ENCODE results near the gene POU6F2.

Gene POU6F2

DNA sequence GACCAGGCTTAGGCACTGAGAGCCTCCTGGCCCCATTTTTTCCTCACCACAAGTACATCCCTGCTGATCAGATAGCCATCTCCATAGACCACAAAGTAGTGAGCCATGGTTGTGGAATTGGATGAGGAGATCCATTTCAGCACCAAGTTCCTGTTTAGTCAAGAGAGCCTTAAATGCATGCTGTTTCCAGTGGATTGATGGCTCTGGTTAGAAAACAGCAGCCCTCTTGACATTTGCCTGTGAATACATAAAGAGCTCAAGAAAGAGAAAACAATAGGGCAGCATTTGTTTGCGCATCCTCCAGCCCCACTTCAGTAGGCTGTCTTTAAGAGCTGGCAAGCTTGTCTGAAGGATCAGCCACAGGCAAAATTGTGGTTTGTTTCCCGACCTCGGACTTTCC, 251.2 kb downstream of the POU6F2 start:
- H3K4me3 ChIP-seq (ENCODE audit: low read length): no peak overlapping the region

DNA sequence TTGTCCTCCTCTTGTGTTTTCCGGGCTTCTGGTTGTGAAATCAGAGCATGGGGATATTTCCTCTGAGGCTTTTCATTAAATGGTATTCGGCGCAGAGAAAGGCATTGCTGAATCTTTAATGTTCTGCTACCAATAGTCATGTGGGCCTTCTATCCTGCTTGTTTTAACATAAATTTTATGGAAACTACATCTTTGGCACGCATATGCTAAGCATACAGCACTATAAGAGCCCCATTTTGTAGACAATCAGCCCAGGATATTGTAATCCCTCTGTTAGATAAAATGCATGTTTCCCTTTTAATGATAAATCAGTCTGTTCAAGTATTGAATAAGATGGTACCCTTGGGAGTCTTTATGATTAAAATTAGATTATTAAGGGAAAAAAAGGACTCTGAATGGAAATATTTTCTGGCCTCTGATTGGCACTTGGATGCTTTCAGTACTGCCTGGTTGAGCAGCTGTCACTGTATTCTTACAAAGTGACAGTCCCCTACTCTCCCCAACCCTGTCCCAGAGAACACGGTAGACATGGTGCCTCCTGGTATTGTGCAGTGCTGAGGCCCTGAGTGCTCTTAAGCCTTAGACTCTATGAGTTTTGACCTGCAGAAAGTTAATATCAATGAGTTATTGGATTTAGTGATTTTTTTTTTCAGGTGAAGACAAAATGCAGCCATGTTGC, 256.3 kb downstream of the POU6F2 start:
- Histone ChIP-seq H3K27me3 (ENCODE audit: control insufficient read depth, low read length) (no peaks in the 10 kb centered on the region), H3K4me1 (ENCODE audit: control insufficient read depth, low read length) (no peaks in the 10 kb centered on the region), H3K79me2 (ENCODE audit: control insufficient read depth, low read length) (no peaks in the 10 kb centered on the region), H3K9me2 (replicated peaks; ENCODE audit: control insufficient read depth, low read length) (no peaks in the 10 kb centered on the region), H4K20me1 (ENCODE audit: control insufficient read depth, insufficient read depth, low read depth, low read length) (no peaks in the 10 kb centered on the region), H3K4me2 (ENCODE audit: low read length) (no peak overlapping the region), H3F3A (ENCODE audit: control insufficient read depth, insufficient read depth) (no peaks in the 10 kb centered on the region), H3K36me3 (ENCODE audit: control insufficient read depth, low read length) (no peaks in the 10 kb centered on the region), H3K9me3 (ENCODE audit: control insufficient read depth, insufficient read depth, low read length) (no peaks in the 10 kb centered on the region), H3K27ac (ENCODE audit: low read depth, low read length) (no peak overlapping the region), H3K4me3 (ENCODE audit: low read length) (no peak overlapping the region)
- no peak for TF ChIP-seq EZH2phosphoT487 (IDR thresholded peaks at IDR 0.05; ENCODE audit: borderline replicate concordance, low read length)
- TF ChIP-seq, protein P1, sequence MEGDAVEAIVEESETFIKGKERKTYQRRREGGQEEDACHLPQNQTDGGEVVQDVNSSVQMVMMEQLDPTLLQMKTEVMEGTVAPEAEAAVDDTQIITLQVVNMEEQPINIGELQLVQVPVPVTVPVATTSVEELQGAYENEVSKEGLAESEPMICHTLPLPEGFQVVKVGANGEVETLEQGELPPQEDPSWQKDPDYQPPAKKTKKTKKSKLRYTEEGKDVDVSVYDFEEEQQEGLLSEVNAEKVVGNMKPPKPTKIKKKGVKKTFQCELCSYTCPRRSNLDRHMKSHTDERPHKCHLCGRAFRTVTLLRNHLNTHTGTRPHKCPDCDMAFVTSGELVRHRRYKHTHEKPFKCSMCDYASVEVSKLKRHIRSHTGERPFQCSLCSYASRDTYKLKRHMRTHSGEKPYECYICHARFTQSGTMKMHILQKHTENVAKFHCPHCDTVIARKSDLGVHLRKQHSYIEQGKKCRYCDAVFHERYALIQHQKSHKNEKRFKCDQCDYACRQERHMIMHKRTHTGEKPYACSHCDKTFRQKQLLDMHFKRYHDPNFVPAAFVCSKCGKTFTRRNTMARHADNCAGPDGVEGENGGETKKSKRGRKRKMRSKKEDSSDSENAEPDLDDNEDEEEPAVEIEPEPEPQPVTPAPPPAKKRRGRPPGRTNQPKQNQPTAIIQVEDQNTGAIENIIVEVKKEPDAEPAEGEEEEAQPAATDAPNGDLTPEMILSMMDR (IDR thresholded peaks at IDR 0.05; ENCODE audit: low read depth, low read length, poor library complexity, severe bottlenecking): no peak

More for the DNA sequence above, 251.2 kb downstream of the POU6F2 start:
- no peaks in the 10 kb centered on the region for H3K27me3 ChIP-seq (ENCODE audit: control insufficient read depth, low read length)
- H3K9me2 ChIP-seq (replicated peaks; ENCODE audit: control insufficient read depth, low read length): no peaks in the 10 kb centered on the region
- no peaks in the 10 kb centered on the region for H3K36me3 ChIP-seq (ENCODE audit: control insufficient read depth, low read length)
- H4K20me1 ChIP-seq (ENCODE audit: control insufficient read depth, insufficient read depth, low read depth, low read length): no peaks in the 10 kb centered on the region
- no peaks in the 10 kb centered on the region for H3F3A ChIP-seq (ENCODE audit: control insufficient read depth, insufficient read depth)
- no peak overlapping the region for H3K27ac ChIP-seq (ENCODE audit: low read depth, low read length)
- H3K4me1 ChIP-seq (ENCODE audit: control insufficient read depth, low read length): no peaks in the 10 kb centered on the region
- H3K4me2 ChIP-seq (ENCODE audit: low read length): no peak overlapping the region
- H3K79me2 ChIP-seq (ENCODE audit: control insufficient read depth, low read length): no peaks in the 10 kb centered on the region
- H3K9me3 ChIP-seq (ENCODE audit: control insufficient read depth, insufficient read depth, low read length): no peaks in the 10 kb centered on the region
- no peak for TF ChIP-seq EZH2phosphoT487 (IDR thresholded peaks at IDR 0.05; ENCODE audit: borderline replicate concordance, low read length)
- TF ChIP-seq, protein P1 (IDR thresholded peaks at IDR 0.05; ENCODE audit: low read depth, low read length, poor library complexity, severe bottlenecking): no peak

DNA sequence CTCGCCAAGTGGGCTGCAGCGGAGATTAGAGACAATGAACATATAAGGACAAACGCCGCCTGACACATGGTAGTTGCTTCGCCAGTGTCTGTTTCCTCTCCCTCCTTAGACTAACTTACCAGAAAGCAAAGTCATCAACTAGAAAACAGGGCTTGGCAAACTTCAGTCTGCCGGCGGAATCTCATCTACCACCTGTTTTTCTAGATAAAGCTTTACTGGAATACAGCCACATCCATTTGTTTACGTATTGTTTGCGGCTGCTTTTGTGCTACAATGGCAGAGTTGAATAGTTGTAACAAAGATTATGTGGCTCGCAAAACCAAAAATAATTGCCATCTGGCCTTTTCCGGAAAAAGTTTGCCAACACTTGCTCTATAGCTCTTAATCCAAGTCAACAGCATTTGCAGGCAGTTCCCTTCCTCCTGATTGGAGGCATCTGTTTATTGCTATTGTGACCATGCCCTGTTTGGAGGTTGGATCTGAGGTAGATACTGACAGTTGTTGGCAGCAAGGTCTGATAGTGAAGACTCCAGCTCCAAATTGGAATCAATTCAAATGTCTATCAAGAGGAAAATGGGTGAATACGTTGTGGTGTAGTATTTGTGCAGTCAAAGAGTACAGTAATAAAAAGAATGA, 260.6 kb downstream of the POU6F2 start:
- no peaks in the 10 kb centered on the region for H3K79me2 ChIP-seq (ENCODE audit: control insufficient read depth, low read length)
- no peaks in the 10 kb centered on the region for H3K4me1 ChIP-seq (ENCODE audit: control insufficient read depth, low read length)
- H3K4me3 ChIP-seq (ENCODE audit: low read length): no peak overlapping the region
- TF ChIP-seq, protein P1 (IDR thresholded peaks at IDR 0.05; ENCODE audit: low read depth, low read length, poor library complexity, severe bottlenecking): no peak
- TF ChIP-seq EZH2phosphoT487 (IDR thresholded peaks at IDR 0.05; ENCODE audit: borderline replicate concordance, low read length): no peak
- no peaks in the 10 kb centered on the region for H3K9me3 ChIP-seq (ENCODE audit: control insufficient read depth, insufficient read depth, low read length)
- H3K4me2 ChIP-seq (ENCODE audit: low read length): no peak overlapping the region
- H3K27ac ChIP-seq (ENCODE audit: low read depth, low read length): no peak overlapping the region
- no peaks in the 10 kb centered on the region for H3F3A ChIP-seq (ENCODE audit: control insufficient read depth, insufficient read depth)
- H3K9me2 ChIP-seq (replicated peaks; ENCODE audit: control insufficient read depth, low read length): no peaks in the 10 kb centered on the region
- no peaks in the 10 kb centered on the region for H3K27me3 ChIP-seq (ENCODE audit: control insufficient read depth, low read length)
- no peaks in the 10 kb centered on the region for H3K36me3 ChIP-seq (ENCODE audit: control insufficient read depth, low read length)
- no peaks in the 10 kb centered on the region for H4K20me1 ChIP-seq (ENCODE audit: control insufficient read depth, insufficient read depth, low read depth, low read length)

Data from DOHH2 (cell line).